Measurements from ENCODE around the gene BOC. TPM values are rescaled to one million over a fixed set of nuclear protein-coding genes. Genes with fewer than 3 reads are reported as not detected.

BOC gene
- total RNA-seq, 1 experiment from 2014 or later: 3.5 TPM

GRCh38 chr3:113193288-113193687, 18.1 kb upstream of the BOC start:
- peaks cover 28 to 30% of the 10 kb centered on the region in 2 experiments for H3K4me1 Mint-ChIP-seq
- Histone ChIP-seq H4K8ac (replicated peaks; ENCODE audit: insufficient read length, low read depth, low read length) (no peak overlapping the region), H3K79me2 (ENCODE audit: insufficient read depth, low read length) (no peaks in the 10 kb centered on the region), H3K9ac (ENCODE audit: extremely low read depth, insufficient read length, low read length) (no peak overlapping the region), H3K4ac (ENCODE audit: low read depth, low read length) (no peak overlapping the region), H2BK15ac (ENCODE audit: low read depth, low read length) (no peak overlapping the region), H3K79me1 (ENCODE audit: insufficient read depth, low read depth, low read length, poor library complexity, severe bottlenecking) (no peaks in the 10 kb centered on the region), H2BK12ac (ENCODE audit: insufficient read length, low read depth, low read length) (no peak overlapping the region), H3K9me3 (ENCODE audit: control insufficient read depth, low read depth, low read length) (no peaks in the 10 kb centered on the region), H4K20me1 (ENCODE audit: control insufficient read depth, insufficient read depth, insufficient read length) (no peaks in the 10 kb centered on the region), H3K23me2 (ENCODE audit: insufficient read length, low read depth, low read length, poor library complexity, severe bottlenecking) (no peaks in the 10 kb centered on the region), H2AK5ac (ENCODE audit: insufficient read length, low read length) (no peak overlapping the region), H2BK5ac (ENCODE audit: insufficient read length, low read length) (no peak overlapping the region), H4K5ac (ENCODE audit: insufficient read length, low read depth, low read length) (no peak overlapping the region), H3K27ac (ENCODE audit: insufficient read length, low read depth, low read length) (no peak overlapping the region), H3K27me3 (ENCODE audit: insufficient read depth, low read length) (no peaks in the 10 kb centered on the region), H3T11ph (ENCODE audit: low read length) (no peak overlapping the region), H3K4me2 (ENCODE audit: insufficient read depth, insufficient read length, low read length) (no peak overlapping the region), H2AFZ (ENCODE audit: low read length) (no peak overlapping the region), H4K91ac (ENCODE audit: insufficient read length, low read depth, low read length) (no peak overlapping the region), H3K4me1 (ENCODE audit: insufficient read depth, low read length) (no peaks in the 10 kb centered on the region; the same call in 1 of the 2 replicates), H3K23ac (ENCODE audit: insufficient read length, low read depth, low read length) (no peak overlapping the region), H2BK120ac (ENCODE audit: low read depth, low read length, poor library complexity, severe bottlenecking) (no peak overlapping the region), H3K18ac (ENCODE audit: insufficient read length, low read depth, low read length) (no peak overlapping the region), H3K14ac (ENCODE audit: insufficient read depth, low read length) (no peak overlapping the region), H3K56ac (ENCODE audit: insufficient read length, low read depth, low read length) (no peak overlapping the region), H2BK20ac (ENCODE audit: low read depth, low read length, poor library complexity, severe bottlenecking) (no peak overlapping the region)
- H3K27ac Mint-ChIP-seq: peak overlapping the region in 1 of 3 experiments; percentile 55; a peak in 2 of 7 replicates
- no peaks in the 10 kb centered on the region; the same call in 1 of the 2 replicates for H3K27me3 Mint-ChIP-seq (ENCODE audit: low read depth)
- no CpG with 5 or more reads among the region's 8 CpGs for WGBS (ENCODE audit: extremely low coverage, insufficient read length, low lambda C conversion rate)
- peaks cover 0 to 15% of the 10 kb centered on the region in 2 experiments; a peak in 3 of 5 replicates for H3K9me3 Mint-ChIP-seq
- H3K4me3 Mint-ChIP-seq: peak overlapping the region in 1 of 2 experiments; percentile 14; a peak in 1 of 5 replicates
- no peak for TF ChIP-seq CTCF (conservative IDR thresholded peaks at IDR 0.05)
- DNase-seq: no peak
- H3K36me3 Mint-ChIP-seq (ENCODE audit: insufficient read depth in 1 of 3, low read depth in 3 of 3): peaks cover 0 to 4% (median 0%) of the 10 kb centered on the region in 3 experiments; a peak in 4 of 7 replicates
